Neural cell (in vitro differentiated cells): ENCODE measurements around the gene ANKDD1B.

Experiments
- CTCF ChIP-seq: fragments of 450-650 bp; IDR thresholded peaks from 2 replicates; pipeline ENCODE4 v1.5.1; 2014; ENCODE audit warnings: antibody characterized with exemption, mild to moderate bottlenecking, moderate library complexity; ENCODE audit not compliant: poor library complexity, severe bottlenecking
- EP300 ChIP-seq: fragments of 450-650 bp; conservative IDR thresholded peaks from 2 replicates; pipeline ENCODE4 v1.6.1; 2014; ENCODE audit warnings: antibody characterized with exemption, mild to moderate bottlenecking, moderate library complexity; ENCODE audit not compliant: poor library complexity, severe bottlenecking
- EZH2 ChIP-seq: fragments of 200-600, 300-800 bp; shearing (Covaris generic), sonication (generic); IDR thresholded peaks from 2 replicates; pipeline ENCODE4 v1.6.1; 2014; ENCODE audit warnings: antibody characterized with exemption, low read length, borderline replicate concordance, mild to moderate bottlenecking; ENCODE audit not compliant: insufficient read depth, poor library complexity, severe bottlenecking
- MXI1 ChIP-seq: fragments of 450-650 bp; conservative IDR thresholded peaks from 2 replicates; pipeline ENCODE4 v1.6.1; 2014; ENCODE audit warnings: antibody characterized with exemption, mild to moderate bottlenecking; ENCODE audit not compliant: poor library complexity, severe bottlenecking
- POLR2AphosphoS5 ChIP-seq: IDR thresholded peaks from 2 replicates; pipeline ENCODE4 v1.6.1; 2012
- RAD21 ChIP-seq: fragments of 450-650 bp; conservative IDR thresholded peaks from 2 replicates; pipeline ENCODE4 v1.6.1; 2014; ENCODE audit warnings: antibody characterized with exemption, mild to moderate bottlenecking, moderate library complexity
- REST ChIP-seq: IDR thresholded peaks from 2 replicates; pipeline ENCODE4 v1.6.1; 2012; ENCODE audit warnings: borderline replicate concordance
- SMC3 ChIP-seq: fragments of 450-650 bp; conservative IDR thresholded peaks from 2 replicates; pipeline ENCODE4 v1.6.1; 2014; ENCODE audit warnings: antibody characterized with exemption, mild to moderate bottlenecking, moderate library complexity; ENCODE audit not compliant: poor library complexity
- TAF1 ChIP-seq: IDR thresholded peaks from 2 replicates; pipeline ENCODE4 v1.6.1; 2012; ENCODE audit warnings: low read depth

GRCh38 chr5:75656311-75657003 is 45.2 kb downstream of the ANKDD1B start:
- TF ChIP-seq TAF1 (no peak), CTCF (no peak), POLR2AphosphoS5 (no peak), REST (no peak), RAD21 (no peak), EZH2 (no peak), EP300 (no peak), SMC3 (no peak), MXI1 (no peak)
